HG02763 (cell line): Measurements from ENCODE around the gene ACBD3.

Experiments
- ATAC-seq: cut with Tn5 transposase; IDR thresholded peaks from one replicate; pipeline ENCODE4 v1.9.1; 2021; ENCODE audit warnings: mild to moderate bottlenecking, moderate library complexity; ENCODE audit not compliant: unreplicated experiment

ACBD3 gene

DNA sequence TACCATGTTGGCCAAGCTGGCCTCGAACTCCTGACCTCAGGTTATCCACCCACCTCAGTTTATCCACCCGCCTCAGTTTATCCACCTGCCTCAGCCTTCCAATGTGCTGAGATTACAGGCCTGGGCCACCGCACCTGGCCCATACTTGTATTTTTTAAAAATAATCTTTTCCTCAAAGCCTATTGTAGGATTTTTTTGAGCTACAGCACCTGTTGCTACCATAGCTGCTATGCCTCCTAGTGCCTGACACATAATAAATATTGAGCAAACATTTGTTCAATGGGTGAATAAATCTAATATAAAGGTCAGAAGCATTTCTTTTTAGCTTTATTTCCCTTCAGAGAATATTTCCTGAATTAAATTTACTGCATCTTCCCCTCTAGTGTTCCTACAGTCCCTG, 15.7 kb upstream of the ACBD3 start:
- ATAC-seq = no peak

DNA sequence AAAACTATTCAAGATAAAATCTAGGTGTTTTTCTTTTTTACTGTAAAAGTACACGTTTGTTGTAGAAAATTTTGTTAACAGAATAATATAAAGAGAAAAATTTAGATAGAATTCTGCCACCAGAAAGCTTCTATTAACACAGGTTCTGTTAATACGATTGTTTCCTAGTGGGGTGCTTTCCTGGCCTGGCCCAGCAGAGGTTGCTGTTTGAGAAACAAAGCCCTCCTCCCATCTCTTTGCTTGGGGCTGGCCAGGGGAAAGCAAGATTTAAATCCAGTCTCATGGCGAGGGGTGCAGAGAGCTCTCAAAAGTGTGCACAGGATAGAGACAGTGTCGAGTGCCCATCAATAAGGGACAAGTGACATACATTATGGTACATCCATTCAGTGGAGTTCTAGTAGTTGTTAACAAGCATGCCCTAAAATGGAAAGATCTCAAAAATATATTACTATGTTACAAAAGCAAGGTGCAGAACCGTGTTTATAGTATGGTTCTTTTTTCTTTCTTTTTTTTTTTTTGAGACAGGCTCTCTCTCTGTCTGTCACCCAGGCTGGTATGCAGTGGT, 14.6 kb upstream of the ACBD3 start:
- ATAC-seq = no peak

DNA sequence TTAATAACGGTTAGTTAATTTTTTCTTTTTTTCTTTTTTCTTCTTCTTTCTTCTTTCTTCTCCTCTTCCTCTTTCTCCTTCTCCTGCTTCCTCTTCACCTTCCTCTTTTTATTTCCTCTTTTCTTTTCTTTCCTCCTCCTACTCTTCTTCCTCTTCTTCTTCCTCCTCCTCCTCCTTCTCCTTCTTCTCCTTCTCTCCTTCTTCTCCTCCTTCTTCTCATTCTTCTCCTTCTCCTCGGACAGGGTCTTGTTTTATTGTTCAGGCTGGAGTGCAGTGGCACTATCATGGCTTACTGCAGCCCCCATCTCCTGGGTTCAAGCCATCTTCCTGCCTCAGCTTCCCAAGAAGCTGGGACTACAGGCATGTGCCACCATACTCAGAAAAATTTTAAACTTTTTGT, 13.4 kb upstream of the ACBD3 start:
- no peak for ATAC-seq

DNA sequence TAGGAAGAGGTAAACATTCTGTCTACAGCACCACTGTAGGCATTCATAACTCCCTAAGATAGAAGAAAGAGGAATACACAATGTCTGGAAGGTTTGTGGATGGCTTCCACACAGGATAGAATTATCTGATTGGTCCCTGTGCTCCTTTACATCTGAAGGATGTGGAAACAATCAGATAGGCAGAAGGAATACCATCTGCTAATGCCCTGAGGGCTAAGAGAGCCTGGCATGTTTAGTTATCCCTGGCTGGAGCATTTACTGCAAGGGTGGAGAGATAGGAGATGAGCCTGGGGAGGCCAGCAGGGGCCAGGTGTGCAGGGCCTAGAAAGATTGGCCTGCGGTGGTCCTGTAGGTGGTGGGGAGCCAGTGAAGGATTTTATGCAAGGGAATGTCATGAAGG, 8.6 kb upstream of the ACBD3 start:
- ATAC-seq = no peak

DNA sequence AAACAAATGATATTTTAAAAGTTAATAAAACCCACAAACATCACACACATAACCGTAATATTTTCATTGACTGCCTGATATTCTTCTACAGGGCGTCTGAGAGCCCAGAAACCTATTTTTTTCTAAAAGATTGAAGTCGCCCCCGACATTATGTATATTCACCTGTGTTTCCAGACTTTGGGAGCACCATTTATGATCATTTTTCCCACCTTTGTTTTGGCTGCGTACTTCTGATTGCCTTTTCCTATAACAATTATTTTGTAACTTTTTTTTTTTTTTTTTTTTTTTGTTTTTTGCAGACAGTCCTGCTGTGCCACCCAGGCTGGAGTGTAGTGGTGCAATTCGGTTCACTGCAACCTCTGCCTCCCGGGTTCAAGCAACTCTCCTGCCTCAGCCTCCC, 839 bp upstream of the ACBD3 start:
- ATAC-seq = no peak

DNA sequence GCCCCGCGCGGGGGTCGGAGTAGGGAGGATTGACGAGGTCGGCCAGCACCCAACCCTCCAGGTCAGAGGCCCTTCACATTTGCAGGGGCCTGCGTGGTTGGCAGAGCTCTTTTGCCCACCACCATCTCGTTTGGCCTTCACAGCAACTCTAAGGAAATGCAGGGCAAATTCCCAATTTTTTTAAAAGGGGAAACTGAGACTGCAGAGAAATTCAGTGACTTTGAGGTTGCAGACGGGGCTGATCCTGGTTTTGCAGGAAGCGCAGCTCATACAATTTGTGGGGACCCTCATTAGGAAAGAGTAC, 430 bp upstream of the ACBD3 start:
- ATAC-seq = no peak

DNA sequence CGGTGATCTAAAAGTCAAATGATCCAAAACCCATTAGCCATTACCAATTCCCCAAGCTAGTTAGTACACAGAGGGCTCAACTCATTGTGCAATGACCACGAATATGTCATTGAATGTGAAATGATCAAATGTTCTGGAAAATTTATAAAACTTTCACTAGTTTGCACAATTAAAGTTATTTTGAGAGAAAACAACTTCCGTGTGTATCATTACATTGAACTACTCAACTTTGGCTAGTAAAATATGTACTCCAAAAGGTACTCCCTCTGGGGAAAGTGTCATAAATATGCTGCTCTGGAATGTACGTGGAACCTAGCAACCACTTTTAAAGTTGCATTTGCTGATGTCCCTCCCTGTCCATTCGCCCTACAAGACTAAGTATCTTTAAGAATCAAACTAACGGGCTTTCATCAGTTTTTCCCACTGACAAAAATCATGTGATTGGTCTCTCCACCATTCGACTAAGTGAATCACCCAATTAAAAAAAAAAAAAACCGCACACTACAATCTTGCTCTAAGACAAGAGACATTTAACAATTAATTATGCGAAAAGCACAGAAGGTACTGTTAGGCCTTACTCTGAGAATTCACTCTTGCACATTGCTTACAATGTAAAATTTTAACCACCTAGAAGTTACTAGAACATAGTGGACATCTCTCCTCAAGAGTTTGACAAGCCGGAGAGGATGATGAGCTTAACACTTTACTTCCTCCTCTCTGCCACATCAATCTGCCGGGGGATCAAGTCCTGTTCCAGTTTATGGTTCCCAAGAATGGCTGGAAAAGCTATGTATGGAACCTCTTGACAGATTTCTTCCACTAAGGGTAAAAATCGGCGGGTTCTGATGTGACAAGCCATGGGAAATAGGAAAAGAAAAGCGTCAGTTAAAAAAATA, 1.2 kb downstream of the ACBD3 start:
- no peak for ATAC-seq

DNA sequence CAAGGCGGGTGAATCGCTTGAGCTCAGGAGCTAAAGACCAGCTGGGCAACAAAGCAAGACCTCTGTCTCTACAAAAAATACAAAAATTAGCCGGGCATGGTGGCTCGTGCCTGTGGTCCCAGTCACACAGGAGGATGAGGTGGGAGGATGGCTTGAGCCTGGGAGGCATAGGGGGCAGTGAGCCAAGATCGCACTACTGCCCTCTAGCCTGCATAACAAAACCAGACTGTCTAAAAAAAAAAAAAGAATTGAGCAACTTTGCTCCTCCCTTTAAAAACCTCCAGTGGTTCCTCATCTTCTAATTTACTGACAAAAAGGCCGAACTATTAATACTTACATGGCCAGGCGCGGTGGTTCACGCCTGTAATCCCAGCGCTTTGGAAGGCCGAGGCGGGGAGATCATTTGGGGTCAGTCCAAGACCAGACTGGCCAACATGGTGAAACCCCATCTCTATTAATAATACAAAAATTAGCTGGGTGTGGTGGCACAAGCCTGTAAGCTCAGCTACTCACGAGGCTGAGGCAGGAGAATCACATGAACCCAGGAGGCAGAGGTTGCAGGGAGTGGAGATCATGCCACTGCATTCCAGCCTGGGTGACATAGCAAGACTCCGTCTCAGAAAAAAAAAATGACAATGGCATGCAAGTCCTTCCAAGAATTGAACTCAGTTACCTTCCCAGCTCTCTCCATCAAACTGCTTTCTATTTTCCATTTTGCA, 4.4 kb downstream of the ACBD3 start:
- no peak for ATAC-seq

DNA sequence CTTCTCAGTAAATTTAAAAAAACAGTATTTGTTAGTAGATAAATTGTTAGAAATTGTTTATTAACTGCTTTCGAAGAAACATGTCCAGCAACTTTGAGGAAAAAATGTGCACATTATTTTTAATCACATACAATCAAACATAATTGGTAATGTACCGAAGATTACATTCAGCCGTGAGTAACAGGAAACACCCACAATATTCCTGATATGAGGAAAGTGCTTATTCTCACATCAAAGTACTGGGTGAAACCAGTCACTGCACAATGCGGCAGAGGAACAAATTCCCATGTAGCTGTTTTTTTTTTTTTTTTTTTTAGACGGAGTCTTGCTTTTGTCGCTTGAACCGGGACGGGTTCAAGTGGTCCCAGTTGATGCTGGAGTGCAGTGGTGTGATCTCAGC, 9.7 kb downstream of the ACBD3 start:
- ATAC-seq = no peak

DNA sequence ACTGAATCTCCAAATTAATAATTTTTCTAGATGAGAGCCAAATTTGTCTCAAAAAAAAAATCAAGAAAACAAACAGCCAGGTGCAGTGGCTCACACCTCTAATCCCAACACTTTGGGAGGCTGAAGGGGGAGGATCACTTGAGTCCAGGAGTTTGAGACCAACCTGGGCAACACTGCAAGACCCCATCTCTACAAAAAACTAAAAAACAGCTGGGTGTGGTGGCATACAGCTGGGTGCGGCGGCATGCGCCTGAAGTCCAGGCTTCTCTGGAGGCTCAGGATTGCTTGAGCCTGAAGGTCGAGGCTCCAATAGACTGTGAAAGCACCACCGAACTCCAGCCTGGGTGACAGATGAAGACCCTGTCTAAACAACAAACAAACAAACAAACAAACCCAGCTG, 14.0 kb downstream of the ACBD3 start:
- no peak for ATAC-seq

DNA sequence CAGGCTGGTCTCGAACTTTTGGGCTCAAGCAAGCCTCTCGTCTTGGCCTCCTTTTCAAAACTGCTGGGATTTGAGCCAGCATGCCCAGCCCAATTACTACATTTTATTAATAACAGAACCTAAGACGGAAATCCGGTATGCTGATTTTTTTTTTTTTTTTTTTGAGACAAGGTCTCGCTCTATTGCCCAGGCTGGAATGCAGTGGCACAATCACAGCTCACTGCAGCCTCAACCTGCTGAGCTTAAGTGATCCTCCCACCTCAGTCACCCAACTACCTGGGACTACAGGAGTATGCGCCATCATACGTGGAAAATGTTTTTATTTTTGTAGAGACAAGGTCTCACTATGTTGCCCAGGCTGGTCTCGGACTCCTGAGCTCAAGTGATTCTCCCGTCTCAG, 20.2 kb downstream of the ACBD3 start:
- no peak for ATAC-seq

DNA sequence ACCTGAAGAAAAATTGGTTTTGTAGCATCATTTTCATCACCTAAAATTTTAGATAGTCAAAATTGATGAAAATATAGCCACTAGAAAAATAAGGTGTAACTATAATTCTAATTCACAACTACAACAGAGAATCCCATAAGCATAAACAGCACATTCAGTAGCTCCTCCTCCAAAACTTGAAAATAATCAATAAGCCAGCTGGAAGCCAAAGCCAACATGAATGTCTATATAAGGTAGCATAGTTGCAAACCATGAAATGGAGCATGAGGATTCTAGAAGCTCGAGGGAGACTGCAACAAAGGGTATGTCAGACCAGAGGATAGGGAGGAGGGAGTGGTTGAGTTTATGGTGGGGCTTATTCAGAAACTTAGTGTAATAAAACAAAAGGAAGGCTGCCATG, 22.4 kb downstream of the ACBD3 start:
- no peak for ATAC-seq

DNA sequence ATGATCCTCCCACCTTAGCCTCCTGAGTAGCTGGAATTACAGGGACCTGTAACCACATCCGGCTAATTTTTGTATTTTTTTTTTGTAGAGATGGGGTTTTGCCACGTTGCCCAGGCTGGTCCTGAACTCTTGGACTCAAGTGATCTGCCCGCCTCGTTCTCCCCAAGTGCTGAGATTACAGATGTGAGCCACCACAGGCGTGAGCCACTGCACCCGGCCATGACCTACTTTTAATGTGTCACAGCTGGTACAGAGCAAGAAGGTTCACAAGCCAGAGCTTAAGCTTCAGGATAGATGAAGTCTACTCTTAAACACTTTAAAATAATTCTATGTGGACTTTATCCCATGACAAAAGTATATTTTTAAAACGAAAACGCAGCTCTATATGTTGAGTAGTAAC, 23.6 kb downstream of the ACBD3 start:
- no peak for ATAC-seq

DNA sequence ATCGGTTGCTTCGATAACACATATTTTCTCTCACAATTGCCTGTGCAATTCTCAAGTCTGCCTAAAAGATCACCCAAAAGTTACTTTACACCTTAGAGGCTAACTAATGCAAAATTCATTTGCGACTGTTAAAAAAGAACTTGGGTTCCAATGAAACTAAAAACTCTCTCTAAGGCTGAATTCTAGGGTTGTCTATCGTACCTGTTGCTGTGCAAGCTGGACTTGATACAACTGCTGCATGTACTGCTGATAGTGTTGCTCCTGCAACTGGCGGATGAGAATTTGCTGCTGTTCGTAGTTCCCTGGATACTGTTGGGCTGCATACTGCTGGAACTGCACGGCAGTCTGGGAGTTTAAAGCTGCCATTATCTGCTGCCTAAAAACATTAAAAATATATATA, 27.6 kb downstream of the ACBD3 start:
- no peak for ATAC-seq

DNA sequence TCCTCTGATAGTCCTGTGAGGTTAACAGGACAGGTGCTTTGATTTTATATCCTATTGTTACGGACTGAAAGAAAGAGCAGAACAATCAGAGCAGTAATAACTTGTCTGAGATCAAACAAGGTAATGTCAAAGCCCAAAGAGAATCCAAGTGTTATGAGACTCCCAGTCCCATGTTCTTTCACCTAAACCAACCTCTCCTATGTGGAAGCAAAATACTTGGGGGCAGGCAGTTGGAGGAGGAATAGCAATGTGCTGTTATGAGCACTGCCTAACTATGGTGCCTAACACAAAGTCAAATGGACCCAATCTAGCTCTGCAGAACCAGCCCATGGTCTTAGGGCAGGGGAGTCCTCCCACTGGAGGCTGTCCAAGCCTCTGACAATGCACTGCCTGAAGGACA, 28.1 kb downstream of the ACBD3 start:
- ATAC-seq = no peak

DNA sequence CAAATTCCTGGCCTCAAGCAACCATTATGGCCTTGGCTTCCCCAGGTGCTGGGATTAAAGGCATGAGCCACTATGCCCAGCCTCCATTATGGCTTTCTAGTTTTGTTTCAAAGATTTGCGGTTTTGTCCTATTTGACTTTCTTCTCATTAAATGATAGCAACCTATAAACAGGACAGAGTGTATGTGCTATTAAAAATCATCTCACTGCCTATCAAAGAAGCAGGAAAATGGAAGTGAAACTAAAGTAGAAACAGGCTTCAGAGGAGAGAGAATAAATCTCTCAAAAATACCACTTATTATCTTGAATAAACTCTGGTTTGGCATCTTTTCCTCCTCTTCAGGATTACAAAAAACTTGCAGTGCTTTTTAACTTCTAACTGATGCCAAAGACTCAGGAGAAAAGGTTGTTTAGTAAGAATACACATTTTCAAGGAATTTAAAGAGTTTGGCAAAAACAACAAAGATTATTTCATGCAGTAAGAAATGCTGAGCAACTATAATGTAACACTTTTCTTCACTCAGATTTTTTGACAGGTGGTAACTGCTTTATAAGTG, 28.7 kb downstream of the ACBD3 start:
- ATAC-seq = no peak

DNA sequence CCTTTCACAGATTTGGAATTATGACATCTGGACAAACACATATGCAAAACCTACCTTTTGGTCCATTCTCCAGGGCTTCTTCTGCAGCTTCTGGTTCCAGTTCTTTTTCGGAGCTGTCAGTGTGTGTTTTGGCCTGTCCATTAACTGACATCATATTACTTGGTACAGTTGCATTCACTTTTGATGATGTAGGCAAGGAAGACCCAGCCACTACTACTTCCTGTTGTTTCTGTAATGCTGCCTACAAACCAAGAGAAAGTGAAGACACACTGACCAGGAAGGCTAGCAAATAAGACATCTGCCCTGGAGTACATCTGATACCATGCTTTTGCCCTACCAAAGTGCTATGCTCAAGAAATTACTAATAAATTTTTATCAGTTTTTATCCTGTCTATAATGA, 31.9 kb downstream of the ACBD3 start:
- ATAC-seq = no peak

DNA sequence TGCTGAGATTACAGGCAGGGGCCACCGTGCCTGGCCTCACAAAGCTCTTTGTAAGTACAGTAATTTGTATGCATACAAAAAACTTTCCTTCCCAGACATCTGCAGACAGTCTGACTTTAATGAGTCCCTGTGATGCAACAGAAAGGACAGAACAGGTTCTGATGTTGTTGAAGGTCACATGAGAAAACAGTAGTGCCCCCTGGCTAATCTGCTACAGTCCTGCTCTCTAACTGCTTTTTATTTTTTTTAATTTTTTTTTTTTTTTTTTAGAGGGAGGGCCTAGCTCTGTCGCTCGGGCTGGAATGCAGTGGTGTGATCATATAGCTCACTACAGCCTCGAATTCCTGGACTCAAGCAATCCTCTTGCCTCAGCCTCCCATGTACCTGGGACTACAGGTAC, 36.7 kb downstream of the ACBD3 start:
- no peak for ATAC-seq

DNA sequence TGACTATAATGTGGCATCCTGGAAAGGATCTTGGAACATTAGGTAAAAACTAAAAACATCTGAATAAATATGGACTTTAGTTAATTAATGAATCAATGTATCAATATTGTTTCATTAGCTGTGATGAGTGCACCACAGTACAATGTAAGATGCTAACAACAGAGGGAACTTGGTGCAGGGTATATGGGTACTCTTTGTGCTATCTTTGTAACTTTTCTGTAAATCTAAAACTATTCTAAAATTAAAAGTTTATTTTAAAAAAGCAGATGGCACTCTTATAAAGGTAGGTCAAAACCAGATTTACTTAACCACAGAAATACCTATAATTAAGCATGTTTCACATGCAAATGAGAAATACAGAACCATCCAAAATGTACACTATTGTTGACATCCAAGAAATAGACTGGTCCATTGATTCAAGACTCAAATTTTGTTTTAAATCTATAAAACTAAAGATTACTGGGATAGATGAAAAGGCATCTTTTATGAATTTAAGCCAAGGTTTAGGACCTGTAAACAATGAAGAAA, 38.4 kb downstream of the ACBD3 start:
- ATAC-seq = no peak

DNA sequence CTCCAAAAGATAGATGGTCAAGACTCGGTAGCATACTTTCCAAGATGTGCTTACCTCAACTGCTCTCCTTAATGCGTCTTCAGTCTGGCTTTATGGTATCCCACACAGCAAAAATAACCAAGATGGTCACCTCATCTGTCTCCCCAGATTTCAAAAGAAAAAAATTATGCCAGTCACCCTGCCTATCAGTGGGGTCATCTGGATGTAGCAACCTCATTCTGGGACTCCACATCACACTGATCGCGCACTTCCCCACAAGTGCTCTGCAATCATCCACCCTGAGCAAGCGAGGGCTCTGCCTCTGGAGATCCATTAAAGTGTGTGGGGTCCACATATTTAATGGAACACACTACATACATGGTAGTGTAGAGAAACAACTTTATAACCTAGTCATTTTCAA, 42.5 kb downstream of the ACBD3 start:
- ATAC-seq = no peak

DNA sequence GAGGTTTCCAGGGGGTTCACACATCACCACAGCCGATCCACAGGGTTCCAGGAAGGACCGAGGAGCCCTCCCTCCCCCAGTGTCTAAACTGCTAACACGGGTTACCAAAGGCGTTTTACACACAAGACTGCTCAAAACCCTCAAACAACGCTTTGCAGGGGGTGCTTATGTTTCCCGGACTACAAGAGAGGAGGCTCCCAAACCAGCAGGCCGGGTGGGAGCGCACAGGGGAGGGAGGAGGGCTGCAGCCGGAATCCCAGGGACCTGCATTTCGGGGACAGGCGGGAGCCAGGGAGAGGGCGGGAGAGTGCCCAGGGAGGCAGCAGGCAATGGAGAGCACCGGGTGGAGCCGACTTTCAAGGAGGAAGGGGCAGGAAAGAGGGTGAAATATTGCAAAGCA, 50.8 kb downstream of the ACBD3 start:
- no peak for ATAC-seq
